ENCODE results near the gene C12orf57.

DNA sequence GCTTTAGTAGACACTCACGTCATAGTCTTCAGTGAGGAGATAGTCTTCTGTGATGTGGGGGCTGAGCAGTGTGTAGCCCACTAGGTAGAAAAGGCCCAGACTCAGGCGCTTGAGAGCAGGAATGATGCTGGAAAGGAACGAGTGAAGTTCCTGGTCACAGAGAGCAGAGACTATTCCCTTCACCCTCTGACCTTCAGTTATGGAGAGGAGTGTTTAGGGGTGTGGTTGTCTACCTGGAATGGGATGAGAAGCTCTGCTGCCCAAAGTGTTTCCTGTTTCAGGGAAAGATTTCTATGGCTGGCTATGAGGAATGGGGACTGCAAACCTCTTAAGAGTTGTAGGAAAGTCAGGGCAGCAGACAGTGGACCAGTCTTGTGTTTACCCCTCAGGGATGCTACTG is 35.6 kb downstream of the C12orf57 start:
- TF ChIP-seq, protein P1, sequence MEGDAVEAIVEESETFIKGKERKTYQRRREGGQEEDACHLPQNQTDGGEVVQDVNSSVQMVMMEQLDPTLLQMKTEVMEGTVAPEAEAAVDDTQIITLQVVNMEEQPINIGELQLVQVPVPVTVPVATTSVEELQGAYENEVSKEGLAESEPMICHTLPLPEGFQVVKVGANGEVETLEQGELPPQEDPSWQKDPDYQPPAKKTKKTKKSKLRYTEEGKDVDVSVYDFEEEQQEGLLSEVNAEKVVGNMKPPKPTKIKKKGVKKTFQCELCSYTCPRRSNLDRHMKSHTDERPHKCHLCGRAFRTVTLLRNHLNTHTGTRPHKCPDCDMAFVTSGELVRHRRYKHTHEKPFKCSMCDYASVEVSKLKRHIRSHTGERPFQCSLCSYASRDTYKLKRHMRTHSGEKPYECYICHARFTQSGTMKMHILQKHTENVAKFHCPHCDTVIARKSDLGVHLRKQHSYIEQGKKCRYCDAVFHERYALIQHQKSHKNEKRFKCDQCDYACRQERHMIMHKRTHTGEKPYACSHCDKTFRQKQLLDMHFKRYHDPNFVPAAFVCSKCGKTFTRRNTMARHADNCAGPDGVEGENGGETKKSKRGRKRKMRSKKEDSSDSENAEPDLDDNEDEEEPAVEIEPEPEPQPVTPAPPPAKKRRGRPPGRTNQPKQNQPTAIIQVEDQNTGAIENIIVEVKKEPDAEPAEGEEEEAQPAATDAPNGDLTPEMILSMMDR (IDR thresholded peaks at IDR 0.05; ENCODE audit: low read depth, low read length), result no peak
- TF ChIP-seq POLR2A (IDR thresholded peaks at IDR 0.05; ENCODE audit: extremely low read depth, insufficient read length) (no peak), MYC (IDR thresholded peaks at IDR 0.05; ENCODE audit: low read depth, low read length) (no peak)
- TF ChIP-seq, protein P2, sequence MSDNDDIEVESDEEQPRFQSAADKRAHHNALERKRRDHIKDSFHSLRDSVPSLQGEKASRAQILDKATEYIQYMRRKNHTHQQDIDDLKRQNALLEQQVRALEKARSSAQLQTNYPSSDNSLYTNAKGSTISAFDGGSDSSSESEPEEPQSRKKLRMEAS (IDR thresholded peaks at IDR 0.05; ENCODE audit: low read depth, low read length), result no peak

All from NB4 (cell line).